SU-DHL-6 (cell line): ENCODE data around the gene KIDINS220.

ENCODE experiments used
- CTCF ChIP-seq: fragments of 200-600 bp; sonication (generic); IDR thresholded peaks from one replicate; pipeline ENCODE4 v1.5.1; 2017; ENCODE audit warnings: antibody characterized with exemption, mild to moderate bottlenecking, low read length, moderate library complexity; ENCODE audit not compliant: insufficient read depth, poor library complexity, severe bottlenecking
- EZH2phosphoT487 ChIP-seq: fragments of 200-600 bp; sonication (generic), shearing (Covaris generic); conservative IDR thresholded peaks from 2 replicates; pipeline ENCODE4 v1.6.1; 2018; ENCODE audit warnings: mild to moderate bottlenecking, antibody characterized with exemption, low read length, moderate library complexity, mixed read lengths

GRCh38 chr2:8753609-8754008, 83.8 kb downstream of the KIDINS220 start:
- TF ChIP-seq CTCF (no peak), EZH2phosphoT487 (no peak)
